ENCODE data around the gene ASXL1.

DNA sequence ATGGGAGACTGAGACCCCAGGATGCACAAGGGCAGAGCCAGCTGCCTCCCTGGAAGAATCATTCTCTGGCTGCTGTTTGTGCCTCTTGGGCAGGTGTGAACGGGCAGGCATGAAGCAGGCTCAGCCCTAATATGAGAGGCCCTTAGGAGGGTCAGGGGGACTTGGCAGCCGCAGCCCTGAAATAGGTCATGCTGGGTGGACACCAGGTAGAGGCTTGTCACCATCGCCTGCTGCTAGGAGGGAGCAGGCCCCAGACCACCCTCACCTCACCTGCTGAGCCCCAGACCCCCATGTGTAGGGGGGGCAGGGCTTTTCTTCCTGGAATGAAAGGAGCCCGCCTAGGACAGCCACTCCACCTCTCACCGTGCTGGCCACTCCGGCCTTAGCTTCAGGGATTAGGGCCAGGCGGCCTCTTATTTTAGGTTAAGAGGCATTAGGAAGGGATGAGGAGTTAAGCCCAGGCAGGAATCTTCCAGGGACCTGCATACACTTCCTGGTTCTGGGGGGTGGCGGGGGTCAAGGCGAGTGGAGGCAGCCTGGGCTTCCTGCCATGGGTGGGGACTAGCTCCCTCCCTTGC is 92.4 kb downstream of the ASXL1 start:
- no peak for TF ChIP-seq POLR2A (IDR thresholded peaks at IDR 0.05; ENCODE audit: low read length)
- TF ChIP-seq CTCF (IDR thresholded peaks at IDR 0.05) = no peak
- no peak for TF ChIP-seq ZNF302 (CRISPR knock-in tag; IDR thresholded peaks at IDR 0.05)
- TF ChIP-seq EP300 (IDR thresholded peaks at IDR 0.05) = no peak
- TF ChIP-seq CBX2 (IDR thresholded peaks at IDR 0.05; ENCODE audit: borderline replicate concordance, low read depth) = no peak
- TF ChIP-seq RAD21 (conservative IDR thresholded peaks at IDR 0.05 in 1 of 2, IDR thresholded peaks at IDR 0.05 in 1 of 2) = no peak
- no peak for TF ChIP-seq BHLHE40 (IDR thresholded peaks at IDR 0.05; ENCODE audit: low read depth, low read length)
